ENCODE measurements around the gene OR10AG1. TPM values are rescaled to one million over a fixed set of nuclear protein-coding genes. Genes with fewer than 3 reads are reported as not detected.

OR10AG1 gene, protein sequence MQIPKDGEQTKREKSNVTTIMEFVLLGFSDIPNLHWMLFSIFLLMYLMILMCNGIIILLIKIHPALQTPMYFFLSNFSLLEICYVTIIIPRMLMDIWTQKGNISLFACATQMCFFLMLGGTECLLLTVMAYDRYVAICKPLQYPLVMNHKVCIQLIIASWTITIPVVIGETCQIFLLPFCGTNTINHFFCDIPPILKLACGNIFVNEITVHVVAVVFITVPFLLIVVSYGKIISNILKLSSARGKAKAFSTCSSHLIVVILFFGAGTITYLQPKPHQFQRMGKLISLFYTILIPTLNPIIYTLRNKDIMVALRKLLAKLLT
- not detected for total RNA-seq (2013)
- not detected for polyA plus RNA-seq
- polyA minus RNA-seq, result not detected in 2 replicates
- total RNA-seq, result 0 to 1.0 (median 0.03) reads per million in 11 experiments

DNA sequence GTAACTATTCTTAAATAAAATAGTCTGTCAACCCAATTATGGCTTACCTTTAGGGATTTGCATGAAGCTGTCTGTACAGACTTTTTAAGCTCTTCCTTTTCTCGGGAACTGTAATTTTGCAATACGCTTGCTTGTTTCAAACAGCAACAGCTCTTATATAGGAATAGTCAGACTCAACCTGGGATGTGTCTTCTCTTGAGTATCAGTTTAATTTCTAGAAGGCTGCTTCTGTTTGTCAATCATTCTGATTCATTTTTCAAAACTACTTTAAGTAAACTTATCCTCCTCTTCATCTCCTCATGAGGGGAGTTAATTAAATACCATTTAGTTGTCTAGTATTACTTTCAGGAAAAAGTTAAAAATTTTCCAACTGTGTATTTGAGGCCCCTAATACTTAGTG lies at the start of gene OR10AG1:
Gene OR10AG1, minus strand, starts transcription at position 101 of the 400 bp plus-strand sequence. Its CDS starts 38 bp downstream, at position 63.
- H3K27me3 ChIP-seq (ENCODE audit: control insufficient read depth in 2 of 2, insufficient read depth in 2 of 2, low read length in 2 of 2), result no peaks in the 10 kb centered on the region
- no peaks in the 10 kb centered on the region for H3K4me1 ChIP-seq (ENCODE audit: control insufficient read depth in 1 of 2, insufficient read depth in 2 of 2, low read length in 2 of 2)
- H2AFZ ChIP-seq (ENCODE audit: insufficient read depth, low read depth, low read length, poor library complexity, severe bottlenecking), result no peak within 1 kb of the TSS
- no peak within 1 kb of the TSS for H3K4me2 ChIP-seq (replicated peaks; ENCODE audit: extremely low read depth, low read length, poor library complexity, severe bottlenecking)
- no peaks in the 10 kb centered on the region for H4K20me1 ChIP-seq (ENCODE audit: insufficient read depth, low read length)
- no peak within 1 kb of the TSS for H3K27ac ChIP-seq (ENCODE audit: low read depth in 1 of 2, low read length in 2 of 2)
- TF ChIP-seq CTCF (IDR thresholded peaks at IDR 0.05), result no peak
- Mint-ChIP-seq H3K4me3 (no peak within 1 kb of the TSS), H3K27me3 (ENCODE audit: low read depth in 3 of 3) (no peaks in the 10 kb centered on the region), H3K36me3 (no peaks in the 10 kb centered on the region), H3K9me3 (peaks cover 0 to 7% (median 3%) of the 10 kb centered on the region in 7 donors), H3K4me1 (no peaks in the 10 kb centered on the region), H3K27ac (no peak within 1 kb of the TSS)
- no CpG with 5 or more reads among the region's 2 CpGs for WGBS (ENCODE audit: insufficient coverage)
- no peaks in the 10 kb centered on the region for H3K36me3 ChIP-seq (replicated peaks in 1 of 2; ENCODE audit: control insufficient read depth in 1 of 2, insufficient read depth in 2 of 2, low read length in 2 of 2)
- no peak for DNase-seq
- no peaks in the 10 kb centered on the region for H3K79me2 ChIP-seq (ENCODE audit: insufficient read depth, low read length)
- H3K9me3 ChIP-seq (replicated peaks in 1 of 2; ENCODE audit: control insufficient read depth in 1 of 2, insufficient read depth in 1 of 2, low read length in 2 of 2), result peaks cover 7 to 10% of the 10 kb centered on the region in 2 donors
- no peak within 1 kb of the TSS for H3K4me3 ChIP-seq (replicated peaks in 1 of 3; ENCODE audit: low read depth in 2 of 3, low read length in 3 of 3)
- intact Hi-C loops (cut with micrococcal nuclease), result no loop called here
- H3K9ac ChIP-seq (ENCODE audit: insufficient read depth, low read length, poor library complexity, severe bottlenecking), result no peak within 1 kb of the TSS

GRCh38 chr11:56013805-56014204 lies 44.1 kb upstream of the OR10AG1 start:
- Histone ChIP-seq H3K4me3 (replicated peaks in 1 of 3; ENCODE audit: low read depth in 2 of 3, low read length in 3 of 3) (no peak overlapping the region), H3K4me1 (ENCODE audit: control insufficient read depth in 1 of 2, insufficient read depth in 2 of 2, low read length in 2 of 2) (no peaks in the 10 kb centered on the region), H3K27ac (ENCODE audit: low read depth in 1 of 2, low read length in 2 of 2) (no peak overlapping the region), H3K9ac (ENCODE audit: insufficient read depth, low read length, poor library complexity, severe bottlenecking) (no peak overlapping the region), H2AFZ (ENCODE audit: insufficient read depth, low read depth, low read length, poor library complexity, severe bottlenecking) (no peak overlapping the region), H3K27me3 (ENCODE audit: control insufficient read depth in 2 of 2, insufficient read depth in 2 of 2, low read length in 2 of 2) (no peaks in the 10 kb centered on the region), H3K9me3 (replicated peaks in 1 of 2; ENCODE audit: control insufficient read depth in 1 of 2, insufficient read depth in 1 of 2, low read length in 2 of 2) (peaks cover 12 to 26% of the 10 kb centered on the region in 2 donors), H3K79me2 (ENCODE audit: insufficient read depth, low read length) (no peaks in the 10 kb centered on the region), H3K36me3 (replicated peaks in 1 of 2; ENCODE audit: control insufficient read depth in 1 of 2, insufficient read depth in 2 of 2, low read length in 2 of 2) (no peaks in the 10 kb centered on the region), H4K20me1 (ENCODE audit: insufficient read depth, low read length) (no peaks in the 10 kb centered on the region), H3K4me2 (replicated peaks; ENCODE audit: extremely low read depth, low read length, poor library complexity, severe bottlenecking) (no peak overlapping the region)
- Mint-ChIP-seq H3K27me3 (ENCODE audit: low read depth in 3 of 3) (no peaks in the 10 kb centered on the region), H3K27ac (no peak overlapping the region), H3K4me3 (no peak overlapping the region), H3K4me1 (no peaks in the 10 kb centered on the region), H3K36me3 (no peaks in the 10 kb centered on the region), H3K9me3 (peaks cover 0 to 11% (median 3%) of the 10 kb centered on the region in 7 donors)
- DNase-seq, result no peak
- intact Hi-C loops (cut with micrococcal nuclease), result no loop called here
- no peak for TF ChIP-seq CTCF (IDR thresholded peaks at IDR 0.05)
- WGBS (ENCODE audit: insufficient coverage), result no CpG with 5 or more reads among the region's 2 CpGs

All from CD14-positive monocyte (primary cell).